LNCAP (cell line): ENCODE data around the gene CD164L2.

ENCODE experiments used
- TF ChIP-seq, protein P1 (sequence below): fragments of 450-650 bp; IDR thresholded peaks from 2 replicates; pipeline ENCODE4 v1.5.1; 2017; ENCODE audit warnings: mild to moderate bottlenecking

Gene CD164L2

DNA sequence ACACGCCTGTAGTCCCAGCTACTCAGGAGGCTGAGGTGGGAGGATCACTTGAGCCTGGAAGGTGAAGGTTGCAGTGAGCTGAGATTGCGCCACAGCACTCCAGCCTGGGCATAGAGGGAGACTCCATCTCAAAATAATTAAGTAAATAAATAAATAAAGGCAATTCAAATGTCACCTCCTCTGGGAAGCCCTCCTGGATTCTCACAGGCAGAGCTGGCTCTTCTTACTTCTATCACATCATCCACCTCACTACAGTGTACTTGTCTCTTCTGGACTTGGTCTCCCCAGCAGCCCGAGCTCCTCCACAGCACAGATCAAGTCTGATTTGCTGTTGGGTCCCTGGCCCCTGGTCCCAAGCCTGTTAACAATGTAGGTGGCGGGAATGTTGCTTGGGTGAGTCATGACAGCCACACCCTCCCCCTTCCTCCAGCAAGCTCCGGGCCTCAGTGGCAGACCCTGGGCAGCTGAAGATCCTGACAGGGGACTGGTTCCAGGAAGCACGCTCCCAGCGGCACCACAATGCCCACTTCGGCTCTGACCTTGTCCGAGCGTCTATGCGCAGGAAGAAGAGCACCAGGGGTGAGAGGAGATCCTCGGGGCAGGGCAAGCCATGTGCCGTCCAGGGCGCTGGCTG is 36.0 kb downstream of the CD164L2 start:
- TF ChIP-seq, protein P1, sequence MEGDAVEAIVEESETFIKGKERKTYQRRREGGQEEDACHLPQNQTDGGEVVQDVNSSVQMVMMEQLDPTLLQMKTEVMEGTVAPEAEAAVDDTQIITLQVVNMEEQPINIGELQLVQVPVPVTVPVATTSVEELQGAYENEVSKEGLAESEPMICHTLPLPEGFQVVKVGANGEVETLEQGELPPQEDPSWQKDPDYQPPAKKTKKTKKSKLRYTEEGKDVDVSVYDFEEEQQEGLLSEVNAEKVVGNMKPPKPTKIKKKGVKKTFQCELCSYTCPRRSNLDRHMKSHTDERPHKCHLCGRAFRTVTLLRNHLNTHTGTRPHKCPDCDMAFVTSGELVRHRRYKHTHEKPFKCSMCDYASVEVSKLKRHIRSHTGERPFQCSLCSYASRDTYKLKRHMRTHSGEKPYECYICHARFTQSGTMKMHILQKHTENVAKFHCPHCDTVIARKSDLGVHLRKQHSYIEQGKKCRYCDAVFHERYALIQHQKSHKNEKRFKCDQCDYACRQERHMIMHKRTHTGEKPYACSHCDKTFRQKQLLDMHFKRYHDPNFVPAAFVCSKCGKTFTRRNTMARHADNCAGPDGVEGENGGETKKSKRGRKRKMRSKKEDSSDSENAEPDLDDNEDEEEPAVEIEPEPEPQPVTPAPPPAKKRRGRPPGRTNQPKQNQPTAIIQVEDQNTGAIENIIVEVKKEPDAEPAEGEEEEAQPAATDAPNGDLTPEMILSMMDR: no peak

DNA sequence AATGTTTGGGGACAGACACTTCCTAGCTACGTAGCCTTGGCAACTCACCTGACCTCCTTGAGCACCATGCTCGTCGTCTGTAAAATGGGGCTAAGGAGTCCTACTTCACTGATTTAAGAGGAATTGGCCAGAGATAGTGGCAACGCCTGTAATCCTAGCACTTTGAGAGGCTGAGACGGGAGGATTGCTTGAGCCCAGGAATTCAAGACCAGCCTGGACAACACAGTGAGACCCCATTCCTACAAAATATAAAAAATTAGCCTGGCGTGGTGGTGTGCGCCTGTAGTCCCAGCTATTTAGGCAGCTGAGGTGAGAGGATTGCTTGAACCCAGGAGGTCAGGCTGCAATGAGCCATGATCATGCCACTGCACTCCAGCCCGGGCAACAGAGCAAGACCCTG is 36.8 kb downstream of the CD164L2 start:
- TF ChIP-seq, protein P1: no peak

DNA sequence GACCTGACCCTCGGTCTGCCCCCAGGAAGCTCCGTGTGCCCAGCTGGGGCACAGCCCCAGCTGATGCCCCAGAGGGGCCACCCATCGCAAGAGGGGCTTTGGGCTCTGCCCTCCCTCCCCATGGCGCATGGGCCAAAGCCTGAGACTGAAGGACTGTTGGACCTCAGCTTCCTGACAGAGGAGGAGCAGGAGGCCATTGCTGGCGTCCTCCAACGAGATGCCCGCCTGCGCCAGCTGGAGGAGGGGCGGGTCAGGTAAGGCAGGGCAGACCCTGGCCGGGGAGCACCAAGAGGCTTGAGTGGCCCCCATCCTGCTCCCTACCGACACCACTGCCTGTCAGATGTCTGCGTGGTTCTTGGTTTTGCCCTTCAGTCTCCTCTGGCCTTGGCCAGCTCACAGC is 37.9 kb downstream of the CD164L2 start:
- TF ChIP-seq, protein P1: no peak

DNA sequence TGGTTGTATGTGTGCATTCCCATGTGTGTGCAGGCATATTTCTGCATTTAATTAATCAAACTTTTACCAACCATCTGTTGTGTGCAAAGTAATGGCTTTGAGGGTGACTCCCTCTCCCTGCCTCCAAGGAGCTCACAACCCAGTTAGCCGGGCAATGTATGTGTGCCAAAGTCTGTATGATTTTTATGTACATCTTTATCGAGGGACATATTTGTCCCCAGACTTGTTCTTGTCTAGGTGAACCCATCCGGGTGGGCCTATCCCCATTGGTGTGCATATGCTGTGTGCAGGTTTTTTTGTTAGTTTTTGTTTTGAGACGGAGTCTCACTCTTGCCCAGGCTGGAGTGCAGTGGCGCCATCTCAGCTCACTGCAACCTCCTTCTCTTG is 39.5 kb downstream of the CD164L2 start:
- TF ChIP-seq, protein P1: no peak

DNA sequence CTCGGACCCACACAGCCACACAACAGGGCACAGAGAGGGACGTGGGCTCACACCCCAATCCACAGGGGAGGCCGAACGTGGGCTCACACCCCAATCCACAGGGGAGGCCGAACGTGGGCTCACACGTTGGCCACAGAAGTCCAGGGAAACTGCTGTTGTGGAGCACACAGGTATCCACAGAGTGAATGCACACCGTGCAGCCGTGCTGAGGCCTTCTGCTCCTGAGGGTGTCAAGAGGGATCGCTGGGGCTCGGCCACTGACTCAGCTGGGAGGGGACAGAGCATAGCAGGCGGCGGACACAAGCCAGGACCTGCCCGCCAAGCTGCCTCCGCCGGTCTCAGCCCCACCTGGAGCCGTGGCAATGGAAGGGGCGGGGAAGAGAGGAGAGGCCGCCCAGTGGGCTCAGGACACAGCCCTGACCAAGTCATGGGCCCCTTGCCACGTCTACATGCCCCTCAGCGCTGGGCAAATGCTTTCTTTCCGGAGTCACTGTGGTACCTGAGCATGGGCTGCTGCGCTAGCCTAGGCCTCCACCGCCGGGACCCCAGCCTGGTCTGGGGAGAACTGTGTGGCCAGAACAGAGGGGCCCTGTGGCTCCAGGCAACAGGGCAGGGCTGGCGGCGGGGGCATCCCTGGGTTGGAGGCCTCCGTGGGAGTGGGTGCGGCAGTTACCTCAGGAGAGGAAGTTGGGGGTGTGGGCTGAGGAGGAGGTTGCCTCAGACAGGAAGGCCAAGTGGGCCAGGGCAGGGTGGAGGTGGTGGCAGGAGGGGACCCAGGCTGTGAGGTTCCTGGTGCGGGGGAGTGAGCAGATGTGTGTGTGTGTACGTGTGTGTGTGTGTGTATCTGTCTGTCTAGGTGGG is 40.1 kb downstream of the CD164L2 start:
- TF ChIP-seq, protein P1: no peak

DNA sequence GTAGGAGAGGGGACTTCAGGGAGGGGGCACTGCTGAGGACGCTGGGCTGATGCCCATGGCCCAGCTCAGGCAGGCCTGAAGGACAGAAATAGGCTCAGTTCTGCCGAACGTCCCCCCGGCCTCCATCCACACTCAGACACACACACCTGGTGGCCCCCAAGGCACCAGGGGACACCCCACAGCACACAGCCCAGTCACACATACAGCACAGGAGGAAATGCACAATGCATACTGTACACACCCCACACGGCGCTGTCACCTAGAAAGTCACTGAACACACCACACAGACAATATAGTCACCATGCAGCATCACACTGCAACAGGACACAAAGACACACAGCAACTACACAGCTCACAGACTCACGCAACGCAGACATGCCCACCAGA is 40.7 kb downstream of the CD164L2 start:
- TF ChIP-seq, protein P1: no peak

DNA sequence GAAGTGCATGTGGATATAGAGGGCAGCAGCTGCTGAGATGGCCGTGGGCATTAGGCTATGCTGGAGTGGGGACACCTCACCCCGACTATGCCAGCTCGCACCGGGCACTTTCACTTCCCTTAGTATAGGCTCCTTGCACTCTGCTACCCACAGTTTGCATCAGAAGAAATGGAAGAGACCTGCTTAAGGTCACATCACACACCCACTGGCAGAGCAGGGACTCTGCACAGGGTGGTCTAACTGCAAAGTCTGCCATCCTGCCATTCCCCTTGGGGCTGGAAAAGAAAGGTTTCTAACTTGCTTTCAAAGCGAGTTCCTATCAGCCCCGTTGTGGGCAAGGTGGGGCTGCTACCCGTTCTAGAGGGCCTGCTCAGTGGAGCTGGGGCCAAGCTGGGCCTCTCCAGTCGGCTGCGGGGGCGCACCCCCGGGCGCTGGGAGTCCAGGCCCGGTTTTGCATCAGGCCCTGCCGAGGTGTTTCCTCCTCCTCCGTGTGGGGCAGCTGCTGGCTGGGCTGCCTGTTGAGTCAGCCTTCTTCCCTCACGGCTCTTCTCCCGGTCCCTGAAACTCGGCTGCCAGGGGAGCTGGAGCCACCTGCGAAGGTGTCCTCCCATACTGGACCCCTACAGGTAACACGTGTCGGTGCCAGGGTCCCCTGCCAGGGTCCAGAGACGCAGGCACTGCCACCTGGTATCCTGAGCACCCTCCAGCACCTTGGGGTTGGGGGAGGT is 41.4 kb downstream of the CD164L2 start, which contains the start of gene SYTL1:
TSS of gene SYTL1 (plus strand) at position 498 of the 728 bp plus-strand sequence. CDS start 3,313 bp downstream, outside the sequence.
- TF ChIP-seq, protein P1: no peak
